ENCODE data around the gene TRAPPC13. TPM values are rescaled to one million over a fixed set of nuclear protein-coding genes. Genes with fewer than 3 reads are reported as not detected.

The TRAPPC13 gene, protein sequence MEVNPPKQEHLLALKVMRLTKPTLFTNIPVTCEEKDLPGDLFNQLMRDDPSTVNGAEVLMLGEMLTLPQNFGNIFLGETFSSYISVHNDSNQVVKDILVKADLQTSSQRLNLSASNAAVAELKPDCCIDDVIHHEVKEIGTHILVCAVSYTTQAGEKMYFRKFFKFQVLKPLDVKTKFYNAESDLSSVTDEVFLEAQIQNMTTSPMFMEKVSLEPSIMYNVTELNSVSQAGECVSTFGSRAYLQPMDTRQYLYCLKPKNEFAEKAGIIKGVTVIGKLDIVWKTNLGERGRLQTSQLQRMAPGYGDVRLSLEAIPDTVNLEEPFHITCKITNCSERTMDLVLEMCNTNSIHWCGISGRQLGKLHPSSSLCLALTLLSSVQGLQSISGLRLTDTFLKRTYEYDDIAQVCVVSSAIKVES
- total RNA-seq: 12.0 and 17.8 TPM in 2 replicates

DNA sequence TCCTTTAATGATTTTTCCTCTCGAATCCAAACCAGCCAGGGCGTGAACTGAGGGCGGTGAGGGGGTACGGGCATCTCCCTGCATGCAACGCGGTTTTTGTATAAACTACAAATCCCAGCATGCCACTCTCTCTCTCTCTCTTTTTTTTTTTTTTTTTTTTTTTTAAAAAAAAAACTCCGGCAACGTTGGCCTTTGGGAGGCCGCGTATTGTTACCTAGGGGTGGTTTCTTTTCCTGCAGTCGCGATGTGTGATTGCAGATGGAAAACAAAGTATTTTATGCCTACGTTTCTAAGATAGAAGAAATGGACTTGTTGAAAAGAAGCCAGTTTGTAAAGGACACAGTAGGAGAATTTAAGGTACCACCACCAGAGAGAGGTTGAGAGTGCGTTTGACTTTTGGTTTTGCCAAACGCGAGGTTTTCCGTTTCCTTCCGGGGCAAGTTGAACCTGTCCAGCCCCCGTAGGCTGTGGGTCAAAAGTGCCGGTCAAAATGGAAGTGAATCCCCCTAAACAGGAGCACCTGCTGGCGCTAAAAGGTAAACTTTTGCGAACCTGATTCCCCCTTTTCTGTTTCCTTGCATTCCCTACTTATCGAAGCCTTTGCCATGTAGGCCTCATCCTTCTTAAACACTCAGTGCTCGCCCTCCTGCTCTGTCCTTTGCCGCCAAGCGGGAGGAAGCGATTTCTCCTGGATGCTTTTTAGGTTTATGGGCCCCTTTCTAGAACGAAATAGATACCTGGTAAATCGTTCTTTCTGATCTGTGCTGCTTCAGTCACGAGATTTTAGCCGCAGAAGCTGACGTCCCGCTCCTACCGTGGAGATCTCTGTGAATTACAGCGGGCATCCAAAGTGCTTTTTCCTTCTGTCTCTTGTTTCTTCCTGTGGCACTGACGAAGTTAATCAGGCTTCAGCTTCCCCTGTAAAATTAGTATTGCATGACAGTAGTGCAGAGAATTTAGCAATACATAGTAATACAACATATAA is at the start of gene TRAPPC13, which contains the start of gene SHLD3:
Gene TRAPPC13, plus strand, starts transcription at position 457 of the 985 bp plus-strand sequence. Its CDS starts 34 bp downstream, at position 491.
Gene SHLD3, plus strand, starts transcription at position 457 of the 985 bp plus-strand sequence. CDS start 4,561 bp downstream, outside the sequence.

DNA sequence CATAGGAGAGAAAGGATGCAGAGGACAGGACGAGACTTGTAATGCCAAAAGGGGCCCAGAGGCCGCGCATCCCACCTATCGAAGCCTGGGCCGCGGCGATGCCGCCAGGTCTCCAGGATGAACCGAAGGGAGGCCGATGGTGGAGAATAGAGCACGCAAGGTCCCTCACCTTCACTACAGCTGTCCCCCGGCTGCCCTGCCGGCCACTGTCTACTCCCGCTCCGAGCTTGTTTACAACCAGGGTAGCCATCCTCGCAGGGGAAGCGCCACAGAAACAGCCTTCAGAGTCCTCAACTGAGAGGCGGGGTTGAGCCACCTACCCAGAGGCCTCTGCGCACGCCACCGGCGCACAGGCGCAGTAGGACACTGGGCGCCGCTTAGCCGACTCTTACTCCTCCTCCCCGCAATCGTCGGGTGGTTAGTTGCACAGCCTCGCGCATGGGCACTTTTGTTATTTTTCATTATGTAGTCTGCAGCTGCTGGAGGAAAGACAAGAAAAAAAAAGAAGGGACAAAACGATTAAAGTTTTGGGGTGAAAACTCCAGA is 729 bp upstream of the TRAPPC13 start, which contains the start of gene TRIM23:
Gene TRIM23, minus strand, starts transcription at position 309 of the 546 bp plus-strand sequence. Its CDS starts 59 bp downstream, at position 250.

Other genes with a start within 250 kb of the TRAPPC13 start
- gene ADAMTS6, start 143.1 kb upstream of the TRAPPC13 start, total RNA-seq: 16.5 and 19.3 TPM in 2 replicates
- gene CENPK, start 61.9 kb upstream of the TRAPPC13 start, total RNA-seq: 16.1 and 22.7 TPM in 2 replicates
- gene PPWD1, start 61.7 kb upstream of the TRAPPC13 start, total RNA-seq: 15.1 and 20.8 TPM in 2 replicates
- gene TRIM23, start 694 bp upstream of the TRAPPC13 start, total RNA-seq: 6.7 and 9.8 TPM in 2 replicates
- gene SHLD3, start within 50 bp of the TRAPPC13 start, total RNA-seq: 1.3 and 1.7 TPM in 2 replicates
- 9.2 and 9.8 TPM in 2 replicates for gene SGTB, start 97.1 kb downstream of the TRAPPC13 start, total RNA-seq
- gene NLN, start 97.2 kb downstream of the TRAPPC13 start, total RNA-seq: 25.1 and 25.9 TPM in 2 replicates

All from bronchus fibroblast of lung (primary cell).